HG02970 (cell line): ENCODE data around the gene SAE1.
A peak's percentile ranks its signal among the peaks of the same experiment; 100 is the strongest.
"Not testable (repeated sequence)": the region's sequence is repeated elsewhere in the genome, so short reads cannot be mapped to it uniquely, and the experiment has no call there.

Source experiments
- ATAC-seq: cut with Tn5 transposase; IDR thresholded peaks from one replicate; pipeline ENCODE4 v1.9.1; 2021; ENCODE audit warnings: mild to moderate bottlenecking, moderate library complexity, moderate number of reproducible peaks; ENCODE audit not compliant: unreplicated experiment, low FRiP score

The SAE1 gene

GRCh38 chr19:47232422-47233211 is 102.0 kb downstream of the SAE1 start:
- ATAC-seq = no peak

GRCh38 chr19:47236072-47236675 is 105.5 kb downstream of the SAE1 start:
- ATAC-seq = no peak

- ATAC-seq = no peak
Measured at GRCh38 chr19:47239152-47239551, 108.5 kb downstream of the SAE1 start.

GRCh38 chr19:47239610-47240296 is 109.1 kb downstream of the SAE1 start:
- no peak for ATAC-seq

- ATAC-seq = no peak
Measured at GRCh38 chr19:47240556-47240955, 109.9 kb downstream of the SAE1 start.

GRCh38 chr19:47240996-47241918 is 110.6 kb downstream of the SAE1 start:
- no peak for ATAC-seq

- no peak for ATAC-seq
Measured at GRCh38 chr19:47241919-47242577, 111.4 kb downstream of the SAE1 start.

GRCh38 chr19:47243364-47243775 is 112.7 kb downstream of the SAE1 start:
- no peak for ATAC-seq

- ATAC-seq = peak; percentile 68
Measured at GRCh38 chr19:47243776-47244547, 113.3 kb downstream of the SAE1 start.

- ATAC-seq = no peak
Measured at GRCh38 chr19:47247308-47247990, 116.8 kb downstream of the SAE1 start.

- ATAC-seq = not testable (repeated sequence)
Measured at GRCh38 chr19:47253016-47253415, 122.4 kb downstream of the SAE1 start.

GRCh38 chr19:47253467-47253881 is 122.8 kb downstream of the SAE1 start:
- no peak for ATAC-seq

GRCh38 chr19:47253970-47254369 is 123.3 kb downstream of the SAE1 start:
- no peak for ATAC-seq

GRCh38 chr19:47255879-47256692 is 125.5 kb downstream of the SAE1 start, which contains the start of gene CCDC9:
TSS of gene CCDC9 (plus strand) at chr19:47256525. CDS start at chr19:47258401, 1,876 bp downstream.
- peak; percentile 42 for ATAC-seq

GRCh38 chr19:47256693-47257410 is 126.2 kb downstream of the SAE1 start:
- peak; percentile 83 for ATAC-seq

GRCh38 chr19:47257411-47258169 is 127.0 kb downstream of the SAE1 start:
- no peak for ATAC-seq
